Measurements from ENCODE around the gene GFI1B.

GRCh38 chr9:132961002-132961401 is 17.5 kb upstream of the GFI1B start:
- TF ChIP-seq CTCF (conservative IDR thresholded peaks at IDR 0.05; ENCODE audit: low read depth, low read length) (no peak), EZH2 (IDR thresholded peaks at IDR 0.05; ENCODE audit: borderline replicate concordance, low read depth, low read length, poor library complexity, severe bottlenecking) (no peak)

All from A673 (cell line).